HG02938 (cell line): ENCODE data around the gene GPC2.
A peak's percentile ranks its signal among the peaks of the same experiment; 100 is the strongest.
"Not testable (repeated sequence)": the region's sequence is repeated elsewhere in the genome, so short reads cannot be mapped to it uniquely, and the experiment has no call there.

Experiments
- ATAC-seq: cut with Tn5 transposase; IDR thresholded peaks from one replicate; pipeline ENCODE4 v1.9.1; 2021; ENCODE audit warnings: mild to moderate bottlenecking, moderate library complexity; ENCODE audit not compliant: unreplicated experiment

Gene GPC2

GRCh38 chr7:100177045-100178001 is at the start of gene GPC2, which contains the start of gene STAG3:
Gene GPC2, minus strand, starts transcription at chr7:100177381. Its CDS starts 182 bp downstream, at chr7:100177199.
Gene STAG3, plus strand, starts transcription at chr7:100177918. Its CDS starts 2,639 bp downstream, at chr7:100180557.
- peak; percentile 67 for ATAC-seq

- ATAC-seq: not testable (repeated sequence)
Measured at GRCh38 chr7:100224891-100225290, 47.7 kb upstream of the GPC2 start.

- not testable (repeated sequence) for ATAC-seq
Measured at GRCh38 chr7:100223376-100223927, 46.3 kb upstream of the GPC2 start.

- ATAC-seq: no peak
Measured at GRCh38 chr7:100222445-100223132, 45.4 kb upstream of the GPC2 start.

GRCh38 chr7:100221767-100222444 is 44.7 kb upstream of the GPC2 start:
- ATAC-seq: no peak

GRCh38 chr7:100221231-100221718 is 44.1 kb upstream of the GPC2 start:
- ATAC-seq: peak; percentile 58

- ATAC-seq: peak; percentile 11
Measured at GRCh38 chr7:100220586-100221230, 43.5 kb upstream of the GPC2 start.

- not testable (repeated sequence) for ATAC-seq
Measured at GRCh38 chr7:100219801-100220585, 42.8 kb upstream of the GPC2 start, which contains the start of gene PVRIG. Gene PVRIG, plus strand, starts transcription at chr7:100219949. Its CDS starts 22 bp downstream, at chr7:100219971.

GRCh38 chr7:100219271-100219737 is 42.1 kb upstream of the GPC2 start:
- ATAC-seq: no peak

GRCh38 chr7:100217934-100218333 is 40.8 kb upstream of the GPC2 start:
- ATAC-seq: peak; percentile 11

- ATAC-seq: no peak
Measured at GRCh38 chr7:100215895-100216294, 38.7 kb upstream of the GPC2 start.

GRCh38 chr7:100214356-100214755 is 37.2 kb upstream of the GPC2 start:
- not testable (repeated sequence) for ATAC-seq

- no peak for ATAC-seq
Measured at GRCh38 chr7:100213672-100214071, 36.5 kb upstream of the GPC2 start.

- no peak for ATAC-seq
Measured at GRCh38 chr7:100212631-100213286, 35.6 kb upstream of the GPC2 start.

- peak; percentile 38 for ATAC-seq
Measured at GRCh38 chr7:100211342-100211780, 34.2 kb upstream of the GPC2 start.

- ATAC-seq: no peak
Measured at GRCh38 chr7:100210805-100211204, 33.6 kb upstream of the GPC2 start.

- ATAC-seq: no peak
Measured at GRCh38 chr7:100209493-100209892, 32.3 kb upstream of the GPC2 start.

GRCh38 chr7:100208911-100209408 is 31.8 kb upstream of the GPC2 start:
- peak; percentile 77 for ATAC-seq
